ENCODE results near the gene LARGE2. TPM values are rescaled to one million over a fixed set of nuclear protein-coding genes. Genes with fewer than 3 reads are reported as not detected.

Gene LARGE2
- total RNA-seq, 4 donors from 2014 or later: 0.24 to 0.37 TPM; not detected in 2

DNA sequence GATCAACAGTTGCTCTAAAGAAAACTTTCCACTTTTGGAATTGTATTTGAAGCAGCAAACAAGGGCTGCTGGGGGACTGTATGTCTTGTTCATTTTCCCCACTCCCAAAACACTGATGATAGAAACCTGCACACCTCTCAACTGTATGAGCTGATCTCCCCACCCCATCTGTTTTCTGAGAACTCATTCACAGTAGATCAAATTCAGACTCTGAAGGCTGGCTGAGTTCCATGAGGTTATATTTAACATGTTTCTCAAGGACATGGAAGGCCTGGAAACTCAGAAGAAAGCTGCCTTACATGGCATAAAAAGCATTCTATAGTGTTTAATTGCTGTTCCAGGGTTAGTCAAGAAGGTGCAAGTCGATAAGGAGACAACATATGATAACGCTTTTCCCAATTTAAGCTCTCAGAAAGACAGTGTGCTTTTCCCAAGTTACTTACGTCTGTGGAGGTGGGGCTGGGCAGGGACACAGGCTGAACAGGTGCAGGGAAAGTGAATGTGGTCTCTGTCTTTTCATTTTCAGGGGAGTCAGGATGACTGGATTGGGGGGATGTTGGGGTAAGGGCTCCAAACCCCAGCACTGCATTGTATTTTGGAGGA is 23.0 kb downstream of the LARGE2 start:
- DNase-seq (ENCODE audit: low spot score) (no peak), ATAC-seq (ENCODE audit: low FRiP score) (no peak)
- TF ChIP-seq, protein P1, sequence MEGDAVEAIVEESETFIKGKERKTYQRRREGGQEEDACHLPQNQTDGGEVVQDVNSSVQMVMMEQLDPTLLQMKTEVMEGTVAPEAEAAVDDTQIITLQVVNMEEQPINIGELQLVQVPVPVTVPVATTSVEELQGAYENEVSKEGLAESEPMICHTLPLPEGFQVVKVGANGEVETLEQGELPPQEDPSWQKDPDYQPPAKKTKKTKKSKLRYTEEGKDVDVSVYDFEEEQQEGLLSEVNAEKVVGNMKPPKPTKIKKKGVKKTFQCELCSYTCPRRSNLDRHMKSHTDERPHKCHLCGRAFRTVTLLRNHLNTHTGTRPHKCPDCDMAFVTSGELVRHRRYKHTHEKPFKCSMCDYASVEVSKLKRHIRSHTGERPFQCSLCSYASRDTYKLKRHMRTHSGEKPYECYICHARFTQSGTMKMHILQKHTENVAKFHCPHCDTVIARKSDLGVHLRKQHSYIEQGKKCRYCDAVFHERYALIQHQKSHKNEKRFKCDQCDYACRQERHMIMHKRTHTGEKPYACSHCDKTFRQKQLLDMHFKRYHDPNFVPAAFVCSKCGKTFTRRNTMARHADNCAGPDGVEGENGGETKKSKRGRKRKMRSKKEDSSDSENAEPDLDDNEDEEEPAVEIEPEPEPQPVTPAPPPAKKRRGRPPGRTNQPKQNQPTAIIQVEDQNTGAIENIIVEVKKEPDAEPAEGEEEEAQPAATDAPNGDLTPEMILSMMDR (IDR thresholded peaks at IDR 0.05): no peak

DNA sequence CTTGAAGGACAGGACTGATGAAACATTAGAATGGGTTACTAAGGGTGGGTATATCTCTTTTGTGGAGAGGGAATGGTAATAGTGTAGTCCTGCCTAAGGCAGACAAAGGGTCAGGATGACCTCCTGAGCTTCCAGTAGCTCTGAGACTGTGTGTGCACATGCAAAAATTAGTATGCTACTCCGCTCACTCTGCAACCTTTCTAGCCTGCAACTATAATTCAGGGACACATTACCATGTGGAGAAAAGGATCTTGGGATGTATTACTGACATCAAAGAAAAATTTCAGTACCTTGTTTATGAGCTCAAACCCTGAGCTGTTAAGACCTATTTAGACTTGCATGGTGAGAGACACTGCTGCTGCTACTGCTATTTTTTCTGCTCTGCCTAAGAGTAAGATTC is 25.4 kb downstream of the LARGE2 start:
- TF ChIP-seq, protein P1 (IDR thresholded peaks at IDR 0.05): no peak
- DNase-seq (ENCODE audit: low spot score) (no peak), ATAC-seq (ENCODE audit: low FRiP score) (no peak)

DNA sequence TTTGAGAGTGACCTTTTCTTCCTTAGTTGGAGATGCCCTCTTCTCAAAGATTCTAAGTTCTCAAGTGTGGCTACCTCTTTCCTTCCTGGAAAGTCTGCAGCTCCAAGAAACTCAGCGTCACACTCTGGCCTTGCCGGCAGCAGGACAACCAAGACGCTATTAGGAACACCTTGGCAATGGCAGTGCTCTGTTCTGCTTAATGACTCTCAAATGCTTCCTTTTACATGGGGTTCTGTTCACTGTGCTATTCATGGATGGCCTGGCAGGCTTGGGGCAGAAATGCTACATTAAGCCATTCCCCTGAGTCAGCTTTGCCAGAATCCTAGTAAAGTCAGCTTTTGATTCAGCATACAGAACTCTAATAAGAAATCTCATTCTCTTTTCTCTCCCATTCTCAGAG is 25.9 kb downstream of the LARGE2 start:
- ATAC-seq (ENCODE audit: low FRiP score) (no peak), DNase-seq (ENCODE audit: low spot score) (no peak)
- TF ChIP-seq, protein P1 (IDR thresholded peaks at IDR 0.05): no peak

DNA sequence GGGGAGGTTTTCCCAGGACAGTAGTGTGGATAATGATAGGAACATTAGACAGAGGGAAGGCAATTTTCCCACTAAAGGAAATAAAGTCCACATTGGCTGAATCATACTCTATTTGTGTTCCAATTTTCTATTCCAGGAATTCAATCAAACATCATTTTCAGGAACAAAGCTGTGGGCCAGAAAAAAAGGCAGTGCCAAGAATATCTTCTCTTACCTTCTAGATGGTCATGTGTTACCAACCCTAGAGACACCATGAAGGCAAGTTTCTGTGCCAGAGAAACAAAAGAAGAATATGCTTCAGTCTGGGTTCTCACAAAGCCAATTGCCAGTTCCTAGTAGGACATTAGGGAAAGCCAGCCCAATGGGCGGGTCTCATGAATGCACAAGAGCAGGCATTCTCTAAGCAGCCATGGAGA is 27.5 kb downstream of the LARGE2 start:
- TF ChIP-seq, protein P1 (IDR thresholded peaks at IDR 0.05): no peak
- DNase-seq (ENCODE audit: low spot score): no peak
- no peak for ATAC-seq (ENCODE audit: low FRiP score)

DNA sequence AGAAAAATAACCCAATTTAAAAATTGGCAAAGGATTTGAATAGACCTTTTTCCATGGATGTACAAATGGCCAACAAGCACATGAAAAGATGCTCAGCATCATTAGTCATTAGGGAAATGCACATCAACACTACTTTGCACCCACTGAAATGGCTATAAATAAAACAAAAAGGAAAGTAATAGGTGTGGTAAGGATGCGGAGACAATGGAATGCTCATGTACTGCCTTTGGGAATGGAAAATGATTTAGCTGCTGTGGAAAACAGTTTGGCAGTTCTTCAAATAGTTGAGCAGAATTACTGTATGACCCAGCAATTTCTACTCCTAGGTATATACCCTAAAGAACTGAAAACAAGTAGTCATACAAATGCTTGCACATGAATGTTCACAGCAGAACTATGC is 37.4 kb downstream of the LARGE2 start:
- DNase-seq (ENCODE audit: low spot score): no peak
- TF ChIP-seq, protein P1 (IDR thresholded peaks at IDR 0.05): no peak
- no peak for ATAC-seq (ENCODE audit: low FRiP score)

DNA sequence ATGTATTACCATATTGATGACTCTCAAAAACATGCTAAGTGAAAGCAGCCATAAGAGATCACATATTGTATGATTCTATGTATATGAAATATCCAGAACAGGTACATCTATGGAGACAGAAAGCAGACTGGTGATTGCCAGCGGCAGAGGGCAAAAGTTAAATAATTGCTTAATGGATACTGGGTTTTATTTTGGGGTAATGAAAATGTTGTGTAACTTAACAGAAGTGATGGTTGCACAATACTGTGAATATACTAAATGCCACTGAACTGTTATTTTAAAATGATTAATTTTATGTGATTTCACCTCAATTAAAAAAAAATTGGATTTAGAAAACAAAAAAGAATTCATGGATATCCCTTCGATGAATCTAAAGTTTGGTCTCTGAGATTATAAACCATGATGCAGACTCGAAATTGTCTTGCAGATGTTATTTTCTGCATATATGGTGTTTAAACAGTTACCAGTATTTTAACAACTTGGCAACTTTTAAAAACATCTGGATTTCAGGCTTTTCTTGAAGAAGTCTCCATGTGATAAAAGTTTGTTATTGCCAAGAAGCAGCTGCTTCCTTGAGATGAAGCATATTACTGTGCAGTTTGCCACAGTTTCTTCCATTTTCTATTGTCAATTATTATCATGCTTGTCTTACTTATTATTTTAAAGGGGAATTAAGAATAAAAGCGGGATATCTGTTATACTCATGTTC is 38.1 kb downstream of the LARGE2 start:
- TF ChIP-seq, protein P1 (IDR thresholded peaks at IDR 0.05): no peak
- ATAC-seq (ENCODE audit: low FRiP score) (no peak), DNase-seq (ENCODE audit: low spot score) (no peak)

DNA sequence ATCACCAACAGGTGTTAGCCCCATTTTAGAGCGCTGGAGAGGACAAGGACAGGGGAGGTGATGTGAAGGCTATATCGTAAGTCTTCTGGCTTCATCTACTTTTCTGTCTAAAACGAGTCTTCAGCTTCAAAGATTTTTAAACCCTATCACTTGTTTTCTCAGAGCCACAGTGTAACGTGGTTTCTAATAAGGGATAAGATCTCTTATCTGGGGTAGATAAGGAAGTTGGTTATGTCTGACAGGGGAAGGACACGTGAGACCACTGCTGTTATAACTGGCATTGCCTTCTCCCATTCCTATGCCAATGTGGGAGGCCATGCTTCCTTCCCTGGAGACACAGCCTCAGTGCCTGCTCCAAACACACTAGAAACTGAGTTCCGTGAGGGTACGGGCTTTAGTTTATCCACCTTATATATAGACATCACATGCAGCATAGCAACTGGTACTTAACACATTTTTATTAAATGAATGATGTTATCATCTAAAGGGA is 39.3 kb downstream of the LARGE2 start:
- TF ChIP-seq, protein P1 (IDR thresholded peaks at IDR 0.05): no peak
- DNase-seq (ENCODE audit: low spot score) (no peak), ATAC-seq (ENCODE audit: low FRiP score) (no peak)

Measured in omental fat pad (tissue), 4 donors.